Ishikawa (cell line): Measurements from ENCODE around the gene SPON1.

ENCODE experiments used
- CEBPB ChIP-seq: IDR thresholded peaks from 2 replicates; pipeline ENCODE4 v1.6.1; 2012
- CREB1 ChIP-seq: IDR thresholded peaks from 2 replicates; pipeline ENCODE4 v1.6.1; 2012; ENCODE audit warnings: low read depth
- EGR1 ChIP-seq: IDR thresholded peaks from 2 replicates; pipeline ENCODE4 v1.6.1; 2012
- EP300 ChIP-seq: IDR thresholded peaks from 2 replicates; pipeline ENCODE4 v1.6.1; 2012; ENCODE audit warnings: borderline replicate concordance
- FOXM1 ChIP-seq: IDR thresholded peaks from 2 replicates; pipeline ENCODE4 v1.6.1; 2012; ENCODE audit warnings: low read depth, borderline replicate concordance
- MAX ChIP-seq: IDR thresholded peaks from 2 replicates; pipeline ENCODE4 v1.6.1; 2012
- NFIC ChIP-seq: IDR thresholded peaks from 2 replicates; pipeline ENCODE4 v1.6.1; 2012
- RAD21 ChIP-seq: IDR thresholded peaks from 2 replicates; pipeline ENCODE4 v1.6.1; 2012; ENCODE audit warnings: low read depth
- REST ChIP-seq: IDR thresholded peaks from 2 replicates; pipeline ENCODE4 v1.6.1; 2012; ENCODE audit warnings: low read depth, mild to moderate bottlenecking
- TAF1 ChIP-seq: IDR thresholded peaks from 2 replicates; pipeline ENCODE4 v1.6.1; 2012; ENCODE audit warnings: low read depth, mild to moderate bottlenecking
- TCF12 ChIP-seq: IDR thresholded peaks from 2 replicates; pipeline ENCODE4 v1.6.1; 2012; ENCODE audit warnings: low read depth
- TEAD4 ChIP-seq: IDR thresholded peaks from 2 replicates; pipeline ENCODE4 v1.6.1; 2012
- YY1 ChIP-seq: IDR thresholded peaks from 2 replicates; pipeline ENCODE4 v1.6.1; 2012; ENCODE audit warnings: low read depth
- ZBTB7A ChIP-seq: IDR thresholded peaks from 2 replicates; pipeline ENCODE4 v1.6.1; 2012; ENCODE audit warnings: low read depth
- TF ChIP-seq, protein P1 (sequence below): IDR thresholded peaks from 2 replicates; pipeline ENCODE4 v1.6.1; 2012

Gene SPON1

DNA sequence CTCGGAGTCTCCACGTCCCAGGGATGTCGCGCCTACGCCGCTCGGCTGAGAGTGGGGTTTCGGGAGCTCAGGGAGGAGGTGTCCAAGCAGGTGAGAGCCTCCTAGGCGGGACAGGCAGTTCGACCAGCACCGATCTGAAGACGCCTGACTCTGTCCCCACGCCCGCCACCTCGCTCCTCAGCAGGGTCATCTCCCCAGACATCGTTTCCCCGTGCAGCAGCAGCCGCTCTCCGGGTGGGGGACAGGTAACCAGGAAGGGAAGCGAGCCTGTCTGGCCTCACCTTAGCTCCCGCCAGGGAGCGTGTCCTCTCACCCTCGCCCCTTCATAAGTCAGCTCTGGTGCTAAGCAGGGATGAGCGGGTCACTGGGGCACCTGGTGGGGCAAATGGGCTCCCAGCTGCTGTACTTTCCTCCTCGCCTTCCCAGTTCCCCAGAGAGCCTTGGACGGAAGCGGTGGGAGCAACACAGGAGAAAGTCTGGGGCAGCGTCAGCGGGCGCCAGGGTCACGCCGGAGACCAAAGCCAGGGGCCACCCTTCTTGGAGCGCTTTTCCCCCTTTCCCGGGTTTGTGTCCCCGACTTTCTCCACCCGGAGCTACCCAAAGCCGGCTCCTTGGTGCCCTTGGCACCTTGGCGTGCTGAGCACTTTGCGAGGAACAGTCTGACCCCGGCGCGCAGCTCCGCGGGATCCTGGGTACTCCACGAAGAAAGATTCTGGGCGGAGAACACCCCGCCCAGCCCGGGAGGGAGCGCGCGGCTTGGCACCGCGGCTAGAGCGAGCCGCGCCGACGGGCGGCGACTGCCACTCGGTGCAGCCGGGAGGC lies 1.6 kb downstream of the SPON1 start:
- no peak for TF ChIP-seq YY1
- TF ChIP-seq TAF1 = 0 out of 2 replicates have a peak, but pooled peaks have one; percentile 10

GRCh38 chr11:13964771-13965074 lies 2.2 kb downstream of the SPON1 start:
- TF ChIP-seq CREB1 = no peak
- TF ChIP-seq, protein P1, sequence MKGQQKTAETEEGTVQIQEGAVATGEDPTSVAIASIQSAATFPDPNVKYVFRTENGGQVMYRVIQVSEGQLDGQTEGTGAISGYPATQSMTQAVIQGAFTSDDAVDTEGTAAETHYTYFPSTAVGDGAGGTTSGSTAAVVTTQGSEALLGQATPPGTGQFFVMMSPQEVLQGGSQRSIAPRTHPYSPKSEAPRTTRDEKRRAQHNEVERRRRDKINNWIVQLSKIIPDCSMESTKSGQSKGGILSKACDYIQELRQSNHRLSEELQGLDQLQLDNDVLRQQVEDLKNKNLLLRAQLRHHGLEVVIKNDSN = no peak
- no peak for TF ChIP-seq FOXM1
- TF ChIP-seq CEBPB = no peak
- TF ChIP-seq REST = no peak
- TF ChIP-seq RAD21 = no peak
- no peak for TF ChIP-seq MAX
- no peak for TF ChIP-seq EGR1
- TF ChIP-seq TEAD4 = no peak
- TF ChIP-seq TAF1 = no peak
- no peak for TF ChIP-seq NFIC
- TF ChIP-seq TCF12 = no peak
- no peak for TF ChIP-seq ZBTB7A
- no peak for TF ChIP-seq YY1
- TF ChIP-seq EP300 = no peak

DNA sequence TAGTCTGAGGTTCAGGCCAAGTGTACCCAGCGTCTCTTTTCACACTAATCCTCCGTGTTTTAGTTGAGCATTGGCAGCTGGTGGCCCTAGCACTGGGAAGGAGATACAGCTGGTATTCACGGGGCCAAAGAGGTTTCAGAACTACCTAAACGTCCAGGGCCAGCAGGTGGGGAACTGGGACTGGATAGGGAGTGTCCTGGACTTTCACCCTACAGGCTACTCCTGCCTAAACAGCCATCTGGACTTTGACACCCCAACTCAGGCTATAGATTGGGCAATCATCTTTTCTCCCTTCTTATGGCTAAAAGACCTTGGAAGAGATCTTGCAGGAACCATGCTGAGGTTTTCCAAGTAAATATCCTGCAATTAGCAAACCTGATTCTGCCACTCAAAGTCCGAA lies 2.8 kb downstream of the SPON1 start:
- no peak for TF ChIP-seq ZBTB7A
- peak; percentile 60 for TF ChIP-seq CEBPB

DNA sequence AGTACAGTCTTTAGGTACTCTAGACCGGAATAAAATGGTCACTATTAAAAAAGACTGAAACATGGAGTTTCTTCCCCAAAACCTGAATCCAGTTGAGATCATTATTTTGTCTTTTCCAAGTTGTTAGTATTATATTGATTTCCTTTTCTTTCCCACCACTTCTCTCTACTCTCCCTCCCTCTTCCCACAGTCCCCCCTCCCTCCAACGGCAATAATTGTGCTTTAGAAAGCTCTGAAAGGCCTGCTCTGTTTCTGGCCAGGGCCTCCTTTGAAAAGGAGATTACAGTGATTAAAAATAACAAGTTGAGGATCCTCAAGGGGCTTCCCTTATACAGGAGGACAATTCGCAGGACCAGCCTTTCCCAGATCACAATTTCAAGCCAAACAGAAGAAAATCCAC lies 3.5 kb downstream of the SPON1 start:
- no peak for TF ChIP-seq ZBTB7A
- no peak for TF ChIP-seq TCF12
- TF ChIP-seq TEAD4 = no peak
- no peak for TF ChIP-seq EGR1
- TF ChIP-seq NFIC = no peak
- no peak for TF ChIP-seq YY1
- no peak for TF ChIP-seq RAD21

DNA sequence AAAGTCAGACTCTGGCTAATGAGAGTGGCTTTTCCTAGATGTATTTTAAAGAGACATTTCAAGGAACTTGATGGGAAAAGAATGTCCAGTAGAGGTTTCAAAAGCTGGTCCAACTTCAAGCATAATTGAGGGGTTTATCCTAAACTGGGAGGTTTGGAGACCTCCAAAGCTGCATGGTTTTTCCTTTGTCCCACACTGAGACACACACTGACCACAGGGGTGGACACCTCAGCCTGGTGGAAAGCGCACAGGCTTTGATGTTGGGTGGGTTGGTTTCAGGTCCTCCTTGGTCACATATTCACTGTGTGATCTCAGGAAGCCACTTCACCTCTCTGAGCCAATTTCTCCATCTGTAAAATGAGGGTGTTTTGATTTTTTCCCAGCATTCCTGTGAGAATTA lies 4.0 kb downstream of the SPON1 start:
- TF ChIP-seq YY1 = no peak
- TF ChIP-seq TAF1 = no peak
- TF ChIP-seq FOXM1 = no peak
- no peak for TF ChIP-seq TEAD4
- no peak for TF ChIP-seq EGR1
- no peak for TF ChIP-seq CREB1
- TF ChIP-seq ZBTB7A = no peak
- TF ChIP-seq TCF12 = no peak
- TF ChIP-seq RAD21 = no peak
- no peak for TF ChIP-seq MAX
- no peak for TF ChIP-seq NFIC
- no peak for TF ChIP-seq EP300
- TF ChIP-seq, protein P1 = no peak

DNA sequence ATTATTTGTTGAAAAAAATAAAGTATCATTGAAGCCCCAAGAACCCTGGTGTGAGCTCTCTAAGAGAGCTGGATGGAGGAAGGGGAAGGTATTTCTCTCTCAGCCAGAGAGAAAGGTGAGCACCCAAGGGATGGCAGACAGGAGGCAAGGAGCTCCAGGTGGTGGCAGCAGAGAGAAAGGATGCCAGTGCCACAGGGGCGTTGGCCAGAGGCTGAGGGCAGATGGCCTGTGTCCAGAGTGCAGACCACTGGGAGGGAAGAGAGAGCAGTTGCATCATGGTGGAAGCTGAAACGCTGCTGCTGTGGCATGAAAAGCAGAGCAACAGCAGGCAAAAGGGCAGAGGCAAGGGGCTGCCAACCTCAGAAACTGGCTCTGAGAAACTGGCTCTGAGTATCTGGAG lies 8.5 kb downstream of the SPON1 start:
- no peak for TF ChIP-seq EP300
- TF ChIP-seq NFIC = 0 out of 2 replicates have a peak, but pooled peaks have one; percentile 16
- no peak for TF ChIP-seq YY1
- peak; percentile 84 for TF ChIP-seq RAD21
- TF ChIP-seq, protein P1 = no peak

DNA sequence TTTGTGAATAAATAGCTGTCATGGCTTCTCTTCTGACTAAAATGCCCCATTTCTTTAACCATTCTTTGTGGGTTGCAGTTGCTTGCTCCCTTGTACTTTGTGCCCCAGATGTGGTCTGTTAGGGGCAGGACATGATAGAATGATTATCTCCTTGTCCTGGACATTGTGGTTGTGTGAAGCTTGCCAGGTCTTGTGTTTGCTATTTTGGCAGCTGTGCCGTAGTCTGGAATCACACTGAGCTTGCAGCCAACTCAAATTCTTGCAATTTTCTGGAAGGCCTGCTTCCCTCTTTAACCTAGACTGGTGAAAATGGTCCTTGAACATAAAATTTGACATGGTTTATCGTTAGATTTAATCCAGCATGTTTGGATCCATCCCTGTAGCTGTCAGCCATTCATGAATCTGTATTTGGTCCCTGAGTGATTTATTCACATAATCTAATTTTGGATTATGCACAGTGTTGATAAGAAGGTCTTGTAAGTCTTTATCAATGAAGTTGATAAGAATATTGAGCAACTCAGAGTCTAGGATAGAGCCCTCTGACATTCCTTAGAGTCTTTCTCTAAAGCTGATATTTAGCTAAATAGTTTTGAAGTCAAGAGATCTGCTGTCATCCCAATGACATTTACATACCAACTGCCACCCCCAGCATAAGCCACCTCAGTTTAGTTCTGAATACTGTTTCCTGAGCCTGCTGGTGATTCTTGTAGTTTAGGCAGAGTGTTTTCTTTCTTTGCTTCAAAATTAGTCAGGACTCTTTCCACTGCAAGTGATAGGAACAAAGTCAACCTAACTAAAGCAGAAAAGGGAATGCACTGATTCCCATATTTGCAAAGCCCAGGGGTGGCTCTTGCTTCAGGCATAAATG lies 9.8 kb downstream of the SPON1 start:
- TF ChIP-seq EGR1 = no peak
